ENCODE results near the gene FERMT3.

Gene FERMT3

GRCh38 chr11:64208086-64208795 is 1.7 kb downstream of the FERMT3 start:
- Histone ChIP-seq H3K27ac (ENCODE audit: low read length) (peak overlapping the region; percentile 56; the same call in 1 of the 2 replicates), H3K27me3 (replicated peaks; ENCODE audit: insufficient read depth, low read length) (no peaks in the 10 kb centered on the region)

GRCh38 chr11:64208796-64209562 is 2.5 kb downstream of the FERMT3 start:
- Histone ChIP-seq H3K79me2 (ENCODE audit: low read length) (peaks cover under 1% of the 10 kb centered on the region), H3K9ac (ENCODE audit: low read length) (no peak overlapping the region), H2AFZ (ENCODE audit: low read length) (no peak overlapping the region), H3K36me3 (replicated peaks; ENCODE audit: insufficient read depth, low read length) (no peaks in the 10 kb centered on the region), H4K20me1 (ENCODE audit: insufficient read depth, low read length) (no peaks in the 10 kb centered on the region), H3K9me2 (replicated peaks; ENCODE audit: insufficient read depth, low read length) (no peaks in the 10 kb centered on the region), H3K9me3 (replicated peaks; ENCODE audit: insufficient read depth, low read length) (no peaks in the 10 kb centered on the region), H3K4me2 (ENCODE audit: low read depth, low read length) (no peak overlapping the region), H3K4me1 (ENCODE audit: low read length) (peaks cover 10% of the 10 kb centered on the region), H3F3A (ENCODE audit: insufficient read depth, low read length) (no peaks in the 10 kb centered on the region; the same call in 1 of the 2 replicates), H3K27me3 (replicated peaks; ENCODE audit: insufficient read depth, low read length) (no peaks in the 10 kb centered on the region), H3K4me3 (ENCODE audit: low read length) (no peak overlapping the region), H3K27ac (ENCODE audit: low read length) (no peak overlapping the region)
- DNase-seq: no peak
- no peak for TF ChIP-seq EZH2phosphoT487 (IDR thresholded peaks at IDR 0.05; ENCODE audit: low read length)
- no peak for TF ChIP-seq EZH2 (optimal IDR thresholded peaks at IDR 0.05; ENCODE audit: low read depth, low read length)
- no peak for TF ChIP-seq CTCF (IDR thresholded peaks at IDR 0.05; ENCODE audit: low read length)

More at GRCh38 chr11:64208086-64208795, 1.7 kb downstream of the FERMT3 start:
- H2AFZ ChIP-seq (ENCODE audit: low read length): 0 out of 2 replicates have a peak overlapping the region, but pooled peaks have one; percentile 37
- peaks cover 10% of the 10 kb centered on the region for H3K4me1 ChIP-seq (ENCODE audit: low read length)
- H3K36me3 ChIP-seq (replicated peaks; ENCODE audit: insufficient read depth, low read length): no peaks in the 10 kb centered on the region
- H3K9me3 ChIP-seq (replicated peaks; ENCODE audit: insufficient read depth, low read length): no peaks in the 10 kb centered on the region
- no peaks in the 10 kb centered on the region; the same call in 1 of the 2 replicates for H3F3A ChIP-seq (ENCODE audit: insufficient read depth, low read length)
- peak overlapping the region; percentile 74; the same call in 1 of the 2 replicates for H3K4me2 ChIP-seq (ENCODE audit: low read depth, low read length)
- H3K79me2 ChIP-seq (ENCODE audit: low read length): peaks cover 8% of the 10 kb centered on the region
- no peak for DNase-seq
- no peaks in the 10 kb centered on the region for H4K20me1 ChIP-seq (ENCODE audit: insufficient read depth, low read length)
- H3K9ac ChIP-seq (ENCODE audit: low read length): peak overlapping the region; percentile 67; the same call in 1 of the 2 replicates
- H3K4me3 ChIP-seq (ENCODE audit: low read length): peak overlapping the region; percentile 70
- no peaks in the 10 kb centered on the region for H3K9me2 ChIP-seq (replicated peaks; ENCODE audit: insufficient read depth, low read length)
- TF ChIP-seq CTCF (IDR thresholded peaks at IDR 0.05; ENCODE audit: low read length): no peak
- no peak for TF ChIP-seq EZH2 (optimal IDR thresholded peaks at IDR 0.05; ENCODE audit: low read depth, low read length)
- no peak for TF ChIP-seq EZH2phosphoT487 (IDR thresholded peaks at IDR 0.05; ENCODE audit: low read length)

GRCh38 chr11:64209563-64209843 is 3.0 kb downstream of the FERMT3 start:
- no peak for TF ChIP-seq EZH2 (optimal IDR thresholded peaks at IDR 0.05; ENCODE audit: low read depth, low read length)
- TF ChIP-seq CTCF (IDR thresholded peaks at IDR 0.05; ENCODE audit: low read length): no peak
- TF ChIP-seq EZH2phosphoT487 (IDR thresholded peaks at IDR 0.05; ENCODE audit: low read length): no peak
- no peak overlapping the region for H3K27ac ChIP-seq (ENCODE audit: low read length)
- DNase-seq: no peak
- no peaks in the 10 kb centered on the region for H3K36me3 ChIP-seq (replicated peaks; ENCODE audit: insufficient read depth, low read length)
- H3K9me3 ChIP-seq (replicated peaks; ENCODE audit: insufficient read depth, low read length): no peaks in the 10 kb centered on the region
- H3K4me2 ChIP-seq (ENCODE audit: low read depth, low read length): no peak overlapping the region
- H3K4me1 ChIP-seq (ENCODE audit: low read length): peaks cover 10% of the 10 kb centered on the region
- no peaks in the 10 kb centered on the region for H3K9me2 ChIP-seq (replicated peaks; ENCODE audit: insufficient read depth, low read length)
- H3K79me2 ChIP-seq (ENCODE audit: low read length): no peaks in the 10 kb centered on the region; the same call in 1 of the 2 replicates
- no peak overlapping the region for H3K9ac ChIP-seq (ENCODE audit: low read length)
- no peaks in the 10 kb centered on the region for H3K27me3 ChIP-seq (replicated peaks; ENCODE audit: insufficient read depth, low read length)
- H2AFZ ChIP-seq (ENCODE audit: low read length): no peak overlapping the region
- no peak overlapping the region for H3K4me3 ChIP-seq (ENCODE audit: low read length)
- H3F3A ChIP-seq (ENCODE audit: insufficient read depth, low read length): no peaks in the 10 kb centered on the region; the same call in 1 of the 2 replicates
- no peaks in the 10 kb centered on the region for H4K20me1 ChIP-seq (ENCODE audit: insufficient read depth, low read length)

Measured in MM.1S (cell line).